GM19397 (cell line): ENCODE measurements around the gene NPHP3.

Experiments
- ATAC-seq: cut with Tn5 transposase; IDR thresholded peaks from one replicate; pipeline ENCODE4 v1.9.1; 2021; ENCODE audit warnings: mild to moderate bottlenecking, moderate library complexity; ENCODE audit not compliant: unreplicated experiment

NPHP3 gene

GRCh38 chr3:132694991-132695390 lies 27.2 kb downstream of the NPHP3 start:
- ATAC-seq, result no peak

DNA sequence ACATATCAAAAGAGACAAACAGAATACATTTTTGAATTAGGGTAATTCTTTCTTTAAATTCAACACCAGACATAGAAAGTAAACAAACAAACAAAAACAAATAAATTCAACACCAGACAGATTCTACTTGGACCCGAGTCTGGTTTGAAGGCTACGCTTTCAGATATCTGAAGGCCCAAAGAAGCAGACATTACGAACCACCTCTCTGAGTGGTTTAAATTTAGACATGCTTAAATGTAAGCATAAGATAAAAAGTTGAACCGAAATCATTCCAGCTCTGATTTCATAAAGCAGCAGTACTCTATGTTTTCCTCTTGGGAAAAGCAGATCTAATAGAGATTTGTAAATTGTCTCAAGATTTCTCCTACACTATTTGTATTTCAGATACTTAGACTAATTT lies 32.2 kb downstream of the NPHP3 start:
- no peak for ATAC-seq

DNA sequence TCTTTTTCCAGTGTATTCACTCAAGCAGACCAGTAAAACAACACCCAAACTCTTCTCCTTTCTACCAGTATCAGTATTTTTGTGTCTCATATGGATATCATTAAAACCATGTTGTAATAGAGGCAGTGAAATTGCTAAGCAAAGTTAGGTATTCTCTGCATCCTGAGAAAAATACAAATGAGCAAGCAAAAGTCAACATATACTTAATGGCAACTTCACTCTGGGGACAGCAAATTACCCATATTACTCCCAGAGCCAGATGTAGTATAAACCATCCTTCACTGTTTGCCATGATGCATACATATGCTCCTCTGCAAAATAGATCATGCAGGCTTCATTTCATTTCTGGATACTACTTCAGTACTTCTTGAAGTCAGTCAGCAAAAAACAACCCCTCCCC lies 40.0 kb downstream of the NPHP3 start:
- no peak for ATAC-seq

GRCh38 chr3:132681421-132681820 lies 40.8 kb downstream of the NPHP3 start:
- no peak for ATAC-seq

GRCh38 chr3:132679911-132680310 lies 42.3 kb downstream of the NPHP3 start:
- no peak for ATAC-seq

DNA sequence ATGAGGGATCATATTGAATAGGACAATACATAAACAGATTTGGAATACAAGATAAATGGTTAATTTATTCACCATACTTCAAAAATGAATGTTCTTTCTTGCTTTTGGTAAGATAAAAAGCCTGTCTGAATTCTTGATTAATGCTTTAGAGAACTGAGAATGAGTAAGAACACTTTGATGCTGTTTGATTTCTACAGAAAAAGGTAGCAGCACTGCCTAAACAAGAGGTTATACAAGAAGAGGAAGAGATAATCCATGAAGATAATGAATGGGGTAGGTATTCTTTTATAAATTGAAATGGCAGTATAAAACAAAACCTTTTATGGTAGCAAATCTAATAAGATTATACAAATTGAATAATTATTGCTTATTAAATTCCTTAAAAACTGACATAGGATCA lies 46.8 kb downstream of the NPHP3 start:
- no peak for ATAC-seq

DNA sequence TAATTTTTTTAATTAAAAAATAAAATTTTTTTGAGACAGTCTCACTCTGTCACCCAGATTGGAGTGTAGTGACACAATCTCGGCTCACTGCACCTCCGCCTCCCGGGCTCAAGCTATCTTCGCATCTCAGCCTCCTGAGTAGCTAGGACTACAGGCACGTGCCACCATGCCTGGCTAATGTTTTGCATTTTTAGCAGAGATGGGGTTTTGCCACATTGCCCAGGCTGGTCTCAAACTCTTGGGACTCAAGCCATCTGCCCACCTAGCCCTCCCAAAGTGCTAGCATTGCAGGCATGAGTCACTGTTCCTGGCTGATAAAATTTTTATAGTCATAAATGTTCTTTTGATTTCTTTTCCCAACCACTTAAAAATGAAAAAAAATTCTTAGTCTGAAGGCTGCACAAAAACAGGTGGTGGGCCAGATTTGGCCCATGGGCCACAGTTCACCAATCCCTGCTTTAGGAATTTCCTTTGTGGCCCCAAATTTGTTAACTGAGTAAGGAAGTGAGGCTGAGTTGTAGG lies 52.9 kb downstream of the NPHP3 start:
- ATAC-seq, result no peak

- no peak for ATAC-seq
Measured at GRCh38 chr3:132665230-132665745, 56.9 kb downstream of the NPHP3 start.

- no peak for ATAC-seq
Measured at GRCh38 chr3:132662212-132662611, 60.0 kb downstream of the NPHP3 start.

DNA sequence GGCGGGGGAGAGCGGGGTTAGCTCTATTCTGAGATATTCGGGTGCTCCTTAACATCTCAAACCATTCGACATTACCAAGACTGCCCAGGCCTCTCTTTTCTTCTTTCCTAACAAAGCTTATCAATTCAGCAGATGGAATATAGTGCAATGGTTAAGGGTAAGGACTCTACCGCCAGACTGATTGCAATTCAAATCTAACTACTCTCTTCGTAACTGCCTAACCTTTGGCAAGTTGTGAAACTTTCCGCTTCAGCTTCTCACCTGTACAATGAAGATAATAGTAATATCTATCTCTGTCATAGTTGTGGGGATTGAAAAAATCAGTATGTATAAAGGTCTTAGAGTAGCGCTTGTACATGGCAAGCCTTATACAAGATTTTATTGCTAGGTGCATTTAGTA lies 61.1 kb downstream of the NPHP3 start:
- no peak for ATAC-seq

GRCh38 chr3:132660811-132661070 lies 61.5 kb downstream of the NPHP3 start:
- ATAC-seq, result no peak

DNA sequence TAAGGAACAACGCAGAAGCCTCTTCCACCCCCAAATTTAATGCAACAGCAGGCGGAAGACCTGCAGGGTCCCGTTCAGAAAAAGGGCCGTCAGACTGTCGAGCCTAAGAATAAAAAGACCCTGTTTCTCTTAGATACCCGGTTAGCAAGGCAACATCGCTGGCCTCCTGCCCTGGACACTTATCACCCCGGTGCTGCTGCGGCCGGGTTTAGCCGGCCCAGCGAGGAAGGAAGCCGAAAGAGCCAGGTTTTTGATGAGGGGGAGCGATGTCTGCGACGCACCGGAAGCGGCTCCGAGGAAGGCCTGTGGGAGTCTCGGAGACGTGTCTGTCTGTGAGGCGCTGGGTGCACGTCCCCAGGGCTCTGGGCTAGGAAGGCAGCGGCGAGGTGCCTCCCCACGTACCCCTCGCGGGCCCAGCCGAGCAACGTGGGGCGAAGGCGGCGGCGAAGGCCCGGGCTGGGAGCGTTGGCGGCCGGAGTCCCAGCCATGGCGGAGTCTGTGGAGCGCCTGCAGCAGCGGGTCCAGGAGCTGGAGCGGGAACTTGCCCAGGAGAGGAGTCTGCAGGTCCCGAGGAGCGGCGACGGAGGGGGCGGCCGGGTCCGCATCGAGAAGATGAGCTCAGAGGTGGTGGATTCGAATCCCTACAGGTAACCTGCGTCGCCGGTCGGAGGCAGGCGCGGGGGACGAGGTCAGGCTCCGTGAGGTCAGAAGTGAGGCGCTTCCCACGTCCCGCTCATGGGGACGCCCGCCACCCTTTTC lies 62.0 kb downstream of the NPHP3 start, which contains the start of gene UBA5:
Gene UBA5, plus strand, starts transcription at position 278 of the 759 bp plus-strand sequence. Its CDS starts 209 bp downstream, at position 487.
- peak; percentile 84 for ATAC-seq

DNA sequence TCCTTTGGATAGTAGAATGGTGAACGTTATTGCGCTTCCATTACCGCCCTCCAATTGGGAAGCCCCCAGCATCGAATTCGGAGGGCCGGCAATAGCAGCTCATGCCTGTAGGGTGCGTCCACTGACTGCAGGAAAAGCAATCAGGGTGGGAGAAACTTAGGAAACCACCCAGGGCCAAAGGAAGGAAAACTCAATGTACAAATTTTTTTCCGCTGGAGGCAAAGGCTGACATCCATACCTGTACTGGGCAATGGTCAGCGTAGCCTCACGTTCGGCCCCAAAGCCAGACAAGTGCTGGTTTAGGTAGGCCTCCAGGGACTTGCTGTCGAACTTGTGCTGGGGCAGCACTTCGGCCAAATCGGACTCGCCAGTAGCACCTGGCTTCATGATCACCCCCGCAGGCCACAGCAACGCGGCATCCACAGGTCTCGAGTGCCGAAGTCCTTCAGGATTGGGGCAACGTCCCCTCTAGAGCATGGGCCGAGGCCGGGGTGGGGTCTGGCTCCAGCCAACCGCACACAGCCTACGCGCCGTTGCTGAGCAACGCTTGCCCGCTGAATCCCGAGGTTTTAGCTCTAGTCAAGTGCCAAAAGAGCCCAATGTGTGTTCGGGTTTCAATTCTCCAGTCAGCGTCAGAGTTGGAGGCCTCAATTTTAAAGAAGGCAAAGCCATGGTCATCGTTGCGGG lies 62.7 kb downstream of the NPHP3 start, which contains the start of gene ACAD11:
Gene ACAD11, minus strand, starts transcription at position 445 of the 687 bp plus-strand sequence. Its CDS starts 58 bp downstream, at position 387.
- ATAC-seq, result peak; percentile 58

DNA sequence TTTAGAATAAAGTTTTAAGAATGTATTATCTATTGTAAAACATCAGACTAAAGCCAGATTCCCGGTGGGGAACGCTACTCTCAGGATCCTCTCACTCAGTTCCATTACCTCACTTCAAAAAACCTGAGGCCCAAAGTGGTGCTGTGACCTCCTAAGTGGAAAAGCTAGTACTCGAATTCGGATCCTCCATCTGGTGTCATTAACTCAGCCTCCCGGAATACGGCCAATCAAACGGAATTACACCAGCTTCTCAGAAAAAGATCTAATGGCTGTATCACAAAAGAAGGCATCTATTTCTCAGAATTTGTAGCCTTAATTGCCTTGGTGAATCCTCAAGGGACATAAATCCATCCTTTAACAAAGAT lies 63.2 kb downstream of the NPHP3 start:
- no peak for ATAC-seq

DNA sequence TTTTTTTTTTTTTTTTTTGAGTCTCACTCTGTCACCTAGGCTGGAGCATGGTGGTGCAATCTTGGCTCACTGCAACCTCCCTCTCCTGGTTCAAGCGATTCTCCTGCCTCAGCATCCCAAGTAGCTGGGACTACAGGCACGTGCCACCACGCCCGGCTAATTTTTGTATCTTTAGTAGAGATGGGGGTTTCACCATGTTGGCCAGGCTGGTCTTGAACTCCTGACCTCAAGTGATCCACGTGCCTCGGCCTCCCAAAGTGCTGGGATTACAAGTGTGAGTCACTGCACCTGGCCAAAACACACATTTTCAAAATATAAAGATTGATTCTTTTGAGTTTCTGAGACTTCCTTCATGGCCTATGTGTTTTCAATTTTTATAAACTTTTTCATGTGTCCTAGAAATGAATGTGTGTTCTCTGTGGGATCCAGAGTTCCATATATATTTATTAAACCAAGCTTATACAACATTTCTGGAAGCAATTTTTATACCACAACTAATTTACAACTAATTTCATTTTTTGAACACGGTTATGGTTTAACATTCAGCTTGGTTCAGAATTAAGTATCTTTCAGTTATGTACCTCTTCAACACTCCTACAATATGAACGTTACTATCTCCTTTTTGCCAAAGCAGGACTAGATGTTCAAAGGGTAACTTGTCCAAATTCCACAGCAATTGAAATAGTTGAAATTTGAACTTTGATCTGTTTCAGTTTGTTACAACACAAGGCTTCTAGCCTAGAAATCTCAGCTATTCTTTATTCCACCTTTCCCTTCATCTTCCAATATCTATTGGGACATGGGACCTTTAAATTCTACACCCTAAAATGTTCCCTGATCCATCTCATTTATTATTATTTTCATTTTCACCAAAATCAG lies 64.1 kb downstream of the NPHP3 start:
- no peak for ATAC-seq

DNA sequence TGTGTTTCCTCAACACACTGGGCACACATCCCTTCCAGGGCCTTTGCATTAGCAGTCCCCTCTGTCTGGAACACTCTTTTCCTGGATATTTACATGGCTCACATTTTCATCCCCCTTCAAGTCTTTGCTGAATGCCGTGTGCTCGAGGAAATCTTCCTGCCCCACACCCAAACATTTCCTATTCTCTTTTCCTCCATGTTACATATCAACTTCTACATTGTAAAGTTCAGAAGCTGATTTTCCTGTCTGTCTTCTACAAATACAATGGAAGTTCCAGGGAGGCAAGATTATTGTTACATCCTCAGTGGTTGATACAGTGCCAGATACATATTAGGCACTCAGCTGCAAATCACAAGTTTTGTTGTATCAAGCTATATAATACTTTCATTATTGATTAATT lies 66.7 kb downstream of the NPHP3 start:
- no peak for ATAC-seq

DNA sequence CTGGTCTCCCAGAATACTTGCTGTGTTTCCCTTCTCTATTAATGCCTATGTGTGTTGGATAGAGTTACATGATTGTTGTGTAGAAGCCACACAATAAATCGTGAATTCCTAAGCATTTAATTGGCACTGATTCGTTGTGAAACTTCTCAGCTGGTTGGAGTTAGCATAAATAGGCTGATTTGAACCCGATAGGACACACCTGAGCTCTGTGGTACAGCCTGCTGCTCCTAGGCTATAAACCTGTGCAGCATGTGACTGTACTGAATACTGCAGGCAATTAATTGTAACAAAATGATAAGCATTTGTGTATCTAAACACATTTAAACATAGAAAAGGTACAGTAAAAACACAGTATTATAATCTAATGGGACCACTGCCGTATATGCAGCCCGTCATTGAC lies 67.5 kb downstream of the NPHP3 start:
- no peak for ATAC-seq

- ATAC-seq, result no peak
Measured at GRCh38 chr3:132654190-132654589, 68.0 kb downstream of the NPHP3 start.

- no peak for ATAC-seq
Measured at GRCh38 chr3:132652640-132653270, 69.5 kb downstream of the NPHP3 start.

DNA sequence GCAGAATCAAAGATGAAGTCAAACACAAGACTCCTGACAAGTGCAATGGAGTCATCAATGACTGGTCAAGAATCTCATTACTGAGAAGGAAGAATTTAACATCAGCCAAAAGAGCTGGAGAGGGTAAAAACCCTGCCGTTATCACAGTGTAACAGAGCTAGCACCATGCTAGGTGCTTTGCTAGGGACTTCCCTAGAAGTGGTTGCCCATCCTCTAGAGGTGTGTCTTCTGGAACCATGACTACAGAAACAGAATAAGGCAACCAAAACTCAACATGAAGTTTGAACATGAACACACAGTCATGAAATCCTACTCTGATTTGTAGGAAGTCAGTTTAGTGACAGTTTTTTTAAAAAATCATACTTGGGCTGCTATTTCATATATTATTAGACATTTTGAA lies 72.1 kb downstream of the NPHP3 start:
- no peak for ATAC-seq

DNA sequence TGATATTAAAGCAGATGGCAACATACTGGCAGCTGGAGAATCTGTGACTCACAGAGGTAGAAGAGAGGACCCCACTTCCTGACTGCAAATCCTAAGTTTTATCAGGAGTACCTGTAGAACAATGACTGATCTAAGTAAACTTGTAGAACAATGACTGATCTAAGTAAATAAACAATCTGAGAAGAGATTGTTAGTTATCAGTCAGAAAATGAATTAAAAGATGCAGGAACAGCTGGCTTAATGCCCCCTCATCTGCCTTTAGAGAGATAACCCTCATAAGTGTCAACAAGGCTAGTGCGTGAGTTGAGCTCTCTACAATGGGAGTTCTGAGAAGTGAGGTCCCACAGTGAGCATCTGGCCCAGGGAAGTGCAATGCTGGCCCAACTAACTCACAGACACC lies 77.2 kb downstream of the NPHP3 start:
- no peak for ATAC-seq
